Endothelial cell of umbilical vein (primary cell): ENCODE data around the gene FRS3. TPM values are rescaled to one million over a fixed set of nuclear protein-coding genes. Genes with fewer than 3 reads are reported as not detected.

Experiments
- BruUV-seq: library from RNA; stranded (reverse); fragments of 400-500 nt; replicated peaks from 2 replicates; lab custom pipeline; 2021; lab: Mats Ljungman, UMichigan
- CTCF ChIA-PET: fragments of 300-600, 350-600 bp; sonication (Branson Sonifier 250); formaldehyde crosslinking; loops from one replicate; lab custom pipeline; 2021; ENCODE audit warnings: antibody characterized with exemption, inconsistent platforms; lab: Charles Lee
- POLR2A ChIA-PET: fragments of 300-600, 350-600 bp; sonication (Branson Sonifier 250); formaldehyde crosslinking; loops from one replicate; lab custom pipeline; 2021; ENCODE audit warnings: antibody characterized with exemption, inconsistent platforms; lab: Charles Lee
- DNase-seq: peaks from one replicate; pipeline ENCODE4 v3.0.0-alpha.2; 2011; ENCODE audit warnings: low read depth, low spot score
- FAIRE-seq: peaks from 2 replicates; lab custom pipeline; 2011; peaks lifted over from hg19 to GRCh38; lab: Jason Lieb, UNC
- H2AFZ ChIP-seq: 2 replicates; pipeline ENCODE4 v1.6.0; 2012; ENCODE audit warnings: low read depth, low read length, control low read depth, inconsistent platforms
- H3K27ac ChIP-seq: 2 replicates; pipeline ENCODE4 v1.5.1; 2011; ENCODE audit warnings: low read depth, mild to moderate bottlenecking, control low read depth, low read length, moderate library complexity; ENCODE audit not compliant: insufficient read depth
- H3K27me3 ChIP-seq, 2 experiments: 2 replicates each; pipeline versions ENCODE4 v1.6.0 to v1.6.1; 2011; ENCODE audit warnings: low read length in 2 of 2, mixed read lengths in 1 of 2; ENCODE audit not compliant: control insufficient read depth in 2 of 2, insufficient read depth in 2 of 2
- H3K36me3 ChIP-seq, 2 experiments: 2 replicates in 1 of 2; 3 replicates in 1 of 2; pipeline ENCODE4 v1.5.1; 2011; ENCODE audit warnings: low read length in 2 of 2, mild to moderate bottlenecking in 1 of 2, moderate library complexity in 1 of 2; ENCODE audit not compliant: control insufficient read depth in 2 of 2, insufficient read depth in 2 of 2; ENCODE audit errors: extremely low read depth in 1 of 2
- H3K4me1 ChIP-seq: 3 replicates; pipeline ENCODE4 v1.5.1; 2011; ENCODE audit warnings: mild to moderate bottlenecking, low read length; ENCODE audit not compliant: control insufficient read depth, insufficient read depth; ENCODE audit errors: extremely low read depth
- H3K4me2 ChIP-seq: 2 replicates; pipeline ENCODE4 v1.6.1; 2011; ENCODE audit warnings: low read length, control low read depth, mixed read lengths; ENCODE audit not compliant: insufficient read depth
- H3K4me3 ChIP-seq, 3 experiments: fragments of 200-600 bp in 1 of 3; sonication (generic), shearing (Covaris generic) in 1 of 3; replicated peaks in 1 of 3; 2 replicates each; pipeline ENCODE4 v1.5.1; 2011 to 2016; ENCODE audit warnings: control low read depth in 3 of 3, low read length in 3 of 3, mild to moderate bottlenecking in 2 of 3, inconsistent platforms in 1 of 3, low read depth in 1 of 3, moderate library complexity in 1 of 3; ENCODE audit not compliant: insufficient read depth in 1 of 3
- H3K79me2 ChIP-seq: 2 replicates; pipeline ENCODE4 v1.6.0; 2012; ENCODE audit warnings: low read length, inconsistent platforms; ENCODE audit not compliant: control insufficient read depth, insufficient read depth
- H3K9ac ChIP-seq: replicated peaks from 2 replicates; pipeline ENCODE3; 2011; ENCODE audit warnings: low read length, control low read depth; ENCODE audit not compliant: insufficient read depth; ENCODE audit errors: extremely low read depth
- H3K9me1 ChIP-seq: replicated peaks from 3 replicates; pipeline ENCODE4 v1.6.0; 2011; ENCODE audit warnings: mild to moderate bottlenecking, low read length; ENCODE audit not compliant: control insufficient read depth, insufficient read depth; ENCODE audit errors: extremely low read depth
- H3K9me3 ChIP-seq: replicated peaks from 2 replicates; pipeline ENCODE4 v1.5.1; 2012; ENCODE audit warnings: low read length, inconsistent platforms; ENCODE audit not compliant: control insufficient read depth, insufficient read depth
- H4K20me1 ChIP-seq: replicated peaks from 2 replicates; pipeline ENCODE3; 2011; ENCODE audit warnings: mild to moderate bottlenecking, low read length; ENCODE audit not compliant: control insufficient read depth, insufficient read depth; ENCODE audit errors: extremely low read depth
- CTCF ChIP-seq, 2 donors: IDR thresholded peaks; 1 replicate in 1 of 2; 2 replicates in 1 of 2; pipeline ENCODE4 v1.5.1; 2011; ENCODE audit warnings: low read length in 2 of 2, mild to moderate bottlenecking in 2 of 2, moderate library complexity in 2 of 2, control low read depth in 1 of 2, inconsistent platforms in 1 of 2, low read depth in 1 of 2; ENCODE audit not compliant: insufficient read depth in 1 of 2; ENCODE audit errors: extremely low read depth in 1 of 2
- EZH2 ChIP-seq: IDR thresholded peaks from 2 replicates; pipeline ENCODE4 v1.6.1; 2012; ENCODE audit warnings: borderline replicate concordance, low read depth, mild to moderate bottlenecking, moderate library complexity, low read length, inconsistent platforms; ENCODE audit not compliant: severe bottlenecking
- FOS ChIP-seq: IDR thresholded peaks from 2 replicates; pipeline ENCODE4 v1.6.1; 2011; ENCODE audit warnings: mild to moderate bottlenecking, low read length, moderate library complexity, borderline replicate concordance; ENCODE audit not compliant: insufficient read depth
- GATA2 ChIP-seq: IDR thresholded peaks from 2 replicates; pipeline ENCODE4 v1.7.0; 2011; ENCODE audit warnings: low read depth, mild to moderate bottlenecking, moderate library complexity, mixed read lengths, low read length; ENCODE audit not compliant: insufficient read length, insufficient read depth
- JUN ChIP-seq: IDR thresholded peaks from 2 replicates; pipeline ENCODE4 v1.6.1; 2011; ENCODE audit warnings: borderline replicate concordance, low read depth; ENCODE audit not compliant: insufficient read length, insufficient read depth
- MAX ChIP-seq: IDR thresholded peaks from 2 replicates; pipeline ENCODE4 v1.6.1; 2011; ENCODE audit not compliant: insufficient read depth, insufficient read length
- MYC ChIP-seq: IDR thresholded peaks from one replicate; pipeline ENCODE4 v1.6.1; 2011; ENCODE audit warnings: mild to moderate bottlenecking, low read depth, low read length
- POLR2A ChIP-seq: IDR thresholded peaks from 2 replicates; pipeline ENCODE4 v1.6.1; 2012; ENCODE audit warnings: low read depth, mild to moderate bottlenecking, control low read depth, low read length
- POLR2AphosphoS5 ChIP-seq: IDR thresholded peaks from 2 replicates; pipeline ENCODE4 v1.6.1; 2012; ENCODE audit warnings: low read depth, mild to moderate bottlenecking, control low read depth, low read length, moderate library complexity; ENCODE audit not compliant: insufficient read depth
- dilution Hi-C: fragments of 300-500 bp; cut with MboI; formaldehyde crosslinking; loops from one replicate; pipeline ENCODE4 v1.15.0; 2019; ENCODE audit warnings: low sequenced_read_pairs; ENCODE audit not compliant: extremely low pct_ligation_motif_present
- intact Hi-C: fragments of 100-400 bp; cut with micrococcal nuclease; formaldehyde crosslinking; loops from one replicate; pipeline ENCODE4 v1.10.0; 2022
- polyA plus RNA-seq, 4 experiments: library from polyadenylated mRNA; depleted of rRNA in 3 of 4; stranded (reverse) in 3 of 4; unstranded in 1 of 4; fragments of >200 nt; gene quantifications; 2 replicates each; pipeline versions ENCODE4 v1.2.1 to v1.2.3, GENCODE V29; 2011 to 2012; ENCODE audit warnings: missing spikeins in 1 of 4
- total RNA-seq: library from RNA; stranded (reverse); gene quantifications from 2 replicates; pipeline ENCODE4 v1.2.3, GENCODE V29; 2021

FRS3 gene
- total and polyA plus RNA-seq, 2 donors (not counting 3 experiments of a cell fraction or from before 2014, with no cell fraction given): 5.2 to 5.3 TPM

- ChIA-PET CTCF (no interaction called here), POLR2A (no interaction called here)
- no TSS peak for BruUV-seq
- H3K36me3 ChIP-seq: no peaks in the 10 kb centered on the region
- no peaks in the 10 kb centered on the region for H3K9me3 ChIP-seq
- intact Hi-C loops: no loop called here
- TF ChIP-seq POLR2AphosphoS5 (no peak), FOS (no peak), CTCF (IDR thresholded peaks at IDR 0.05; ENCODE audit: extremely low read depth in 1 of 2, insufficient read depth in 1 of 2, low read depth in 1 of 2, low read length in 2 of 2) (no peak), GATA2 (no peak), JUN (no peak), MYC (no peak), POLR2A (no peak), MAX (no peak), EZH2 (no peak)
- no peaks in the 10 kb centered on the region for H4K20me1 ChIP-seq
- dilution Hi-C loops: no loop called here
- FAIRE-seq: no peak
- H3K79me2 ChIP-seq: no peaks in the 10 kb centered on the region
- no peak overlapping the region for H2AFZ ChIP-seq
- peaks cover 3 to 7% of the 10 kb centered on the region in 2 experiments for H3K27me3 ChIP-seq
- DNase-seq: no peak
- no peak overlapping the region for H3K27ac ChIP-seq
- no peak overlapping the region for H3K4me3 ChIP-seq
- no peak overlapping the region for H3K4me2 ChIP-seq
- no peaks in the 10 kb centered on the region for H3K9me1 ChIP-seq
- no peaks in the 10 kb centered on the region for H3K4me1 ChIP-seq
- H3K9ac ChIP-seq: no peak overlapping the region
These were observed 23.3 kb downstream of the FRS3 start for GRCh38 chr6:41756354-41756753.
